T-helper 17 cell (primary cell): ENCODE data around the gene LCNL1. TPM values are rescaled to one million over a fixed set of nuclear protein-coding genes. Genes with fewer than 3 reads are reported as not detected.

Source experiments
- ATAC-seq: fragments of 150-1000 bp; cut with Tn5 transposase; 2 replicates; pipeline ENCODE4 v1.10.0; 2021; ENCODE audit warnings: mild to moderate bottlenecking, moderate library complexity
- DNase-seq, 3 donors: peaks; one replicate each; pipeline versions ENCODE4 v3.0.0 to v3.0.0-alpha.2; 2020 to 2021
- H3K9me3 ChIP-seq: one replicate; pipeline ENCODE4 v1.7.0; 2013; ENCODE audit warnings: low read length, mild to moderate bottlenecking; ENCODE audit not compliant: control insufficient read depth, poor library complexity, severe bottlenecking
- H3K27ac Mint-ChIP-seq: one replicate; pipeline ENCODE4 v1.8.0; 2022; ENCODE audit warnings: mild to moderate bottlenecking, moderate library complexity, mixed read lengths
- H3K27me3 Mint-ChIP-seq: one replicate; pipeline ENCODE4 v1.8.0; 2022; ENCODE audit warnings: mixed read lengths
- H3K36me3 Mint-ChIP-seq: one replicate; pipeline ENCODE4 v1.8.0; 2022; ENCODE audit warnings: low read depth, mixed read lengths
- H3K4me1 Mint-ChIP-seq: one replicate; pipeline ENCODE4 v1.8.0; 2022; ENCODE audit warnings: mild to moderate bottlenecking, mixed read lengths
- H3K4me3 Mint-ChIP-seq: one replicate; pipeline ENCODE4 v1.8.0; 2022; ENCODE audit warnings: mild to moderate bottlenecking, moderate library complexity, mixed read lengths
- total RNA-seq, 4 donors: library from RNA in 2 of 4; stranded (reverse) in 2 of 4; gene quantifications; one replicate each; pipeline ENCODE4 v1.2.3 and lab custom pipeline; 2022 to 2026

The LCNL1 gene
- total RNA-seq, 2 donors from 2014 or later = 0.96 to 2.9 TPM

- H3K9me3 ChIP-seq = no peaks in the 10 kb centered on the region
- peaks cover 24% of the 10 kb centered on the region for H3K4me1 Mint-ChIP-seq
- peak; percentile 74 for ATAC-seq
- no peak overlapping the region for H3K27ac Mint-ChIP-seq
- peak; percentile 66 to 82 (median 76) for DNase-seq
- no peaks in the 10 kb centered on the region for H3K27me3 Mint-ChIP-seq
- H3K4me3 Mint-ChIP-seq = peak overlapping the region; percentile 86
- H3K36me3 Mint-ChIP-seq = no peaks in the 10 kb centered on the region
Measured at GRCh38 chr9:136978073-136978864, 4.5 kb upstream of the LCNL1 start.

- H3K27me3 Mint-ChIP-seq = peaks cover 7% of the 10 kb centered on the region
- H3K9me3 ChIP-seq = no peaks in the 10 kb centered on the region
- peaks cover 27% of the 10 kb centered on the region for H3K4me1 Mint-ChIP-seq
- H3K4me3 Mint-ChIP-seq = no peak overlapping the region
- DNase-seq = no peak
- H3K36me3 Mint-ChIP-seq = peaks cover 3% of the 10 kb centered on the region
- ATAC-seq = no peak
- H3K27ac Mint-ChIP-seq = no peak overlapping the region
Measured at GRCh38 chr9:136978865-136979544, 3.8 kb upstream of the LCNL1 start.

- H3K27me3 Mint-ChIP-seq = peaks cover 10% of the 10 kb centered on the region
- peaks cover 21% of the 10 kb centered on the region for H3K4me1 Mint-ChIP-seq
- H3K27ac Mint-ChIP-seq = no peak overlapping the region
- no peaks in the 10 kb centered on the region for H3K9me3 ChIP-seq
- H3K36me3 Mint-ChIP-seq = peaks cover 5% of the 10 kb centered on the region
- ATAC-seq (no peak), DNase-seq (no peak)
- H3K4me3 Mint-ChIP-seq = no peak overlapping the region
Measured at GRCh38 chr9:136979769-136980587, 2.8 kb upstream of the LCNL1 start.

GRCh38 chr9:136980669-136981478 lies 1.9 kb upstream of the LCNL1 start:
- no peak overlapping the region for H3K27ac Mint-ChIP-seq
- peaks cover 16% of the 10 kb centered on the region for H3K4me1 Mint-ChIP-seq
- ATAC-seq = no peak
- H3K4me3 Mint-ChIP-seq = no peak overlapping the region
- peaks cover 10% of the 10 kb centered on the region for H3K27me3 Mint-ChIP-seq
- H3K9me3 ChIP-seq = no peaks in the 10 kb centered on the region
- H3K36me3 Mint-ChIP-seq = peaks cover 5% of the 10 kb centered on the region
- DNase-seq = no peak

- Mint-ChIP-seq H3K36me3 (peaks cover 5% of the 10 kb centered on the region), H3K27ac (no peak overlapping the region), H3K4me3 (no peak overlapping the region), H3K4me1 (peaks cover 10% of the 10 kb centered on the region), H3K27me3 (peaks cover 10% of the 10 kb centered on the region)
- no peak for DNase-seq
- ATAC-seq = no peak
- no peaks in the 10 kb centered on the region for H3K9me3 ChIP-seq
Measured at GRCh38 chr9:136981588-136982231, 1.1 kb upstream of the LCNL1 start.

DNA sequence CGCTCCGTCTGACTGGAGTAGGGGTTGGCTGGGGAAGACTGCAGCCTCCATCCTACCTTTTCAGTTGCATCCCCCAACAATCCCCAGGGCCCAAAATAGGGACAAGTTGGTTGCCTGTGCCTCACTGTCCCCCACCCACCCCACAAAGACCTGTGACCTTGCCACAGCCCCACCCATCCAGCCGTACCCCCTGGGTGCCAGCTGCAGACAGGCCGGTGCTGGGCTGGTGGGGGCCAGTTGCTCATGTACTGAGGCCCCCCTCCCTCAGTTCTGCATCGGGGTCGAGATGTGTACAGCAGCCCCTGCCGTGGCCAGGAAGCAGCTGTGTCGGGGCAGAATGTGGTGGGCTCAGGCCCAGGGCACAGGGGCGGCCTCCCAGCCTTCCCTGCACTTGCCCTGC lies 374 bp downstream of the LCNL1 start:
- H3K4me1 Mint-ChIP-seq = peaks cover 10% of the 10 kb centered on the region
- H3K27ac Mint-ChIP-seq = no peak overlapping the region
- DNase-seq (no peak), ATAC-seq (no peak)
- H3K36me3 Mint-ChIP-seq = peaks cover 6% of the 10 kb centered on the region
- no peaks in the 10 kb centered on the region for H3K9me3 ChIP-seq
- H3K27me3 Mint-ChIP-seq = peaks cover 10% of the 10 kb centered on the region
- peak overlapping the region; percentile 53 for H3K4me3 Mint-ChIP-seq

- Mint-ChIP-seq H3K36me3 (peaks cover 6% of the 10 kb centered on the region), H3K4me3 (peak overlapping the region; percentile 4), H3K4me1 (peaks cover 10% of the 10 kb centered on the region), H3K27ac (no peak overlapping the region), H3K27me3 (peaks cover 10% of the 10 kb centered on the region)
- H3K9me3 ChIP-seq = no peaks in the 10 kb centered on the region
- ATAC-seq (no peak), DNase-seq (no peak)
Measured at GRCh38 chr9:136983656-136984314, 992 bp downstream of the LCNL1 start.

GRCh38 chr9:136984464-136985026 lies 1.8 kb downstream of the LCNL1 start:
- Mint-ChIP-seq H3K27me3 (peaks cover 10% of the 10 kb centered on the region), H3K36me3 (peaks cover 6% of the 10 kb centered on the region), H3K4me3 (peak overlapping the region; percentile 25), H3K4me1 (peaks cover 10% of the 10 kb centered on the region), H3K27ac (no peak overlapping the region)
- peak; percentile 7 for ATAC-seq
- no peak for DNase-seq
- H3K9me3 ChIP-seq = no peaks in the 10 kb centered on the region

- no peak for DNase-seq
- Mint-ChIP-seq H3K36me3 (peaks cover 6% of the 10 kb centered on the region), H3K27ac (no peak overlapping the region), H3K4me1 (peaks cover 13% of the 10 kb centered on the region), H3K27me3 (peaks cover 10% of the 10 kb centered on the region), H3K4me3 (peak overlapping the region; percentile 25)
- no peaks in the 10 kb centered on the region for H3K9me3 ChIP-seq
- ATAC-seq = peak; percentile 49
Measured at GRCh38 chr9:136985027-136985602, 2.3 kb downstream of the LCNL1 start.

DNA sequence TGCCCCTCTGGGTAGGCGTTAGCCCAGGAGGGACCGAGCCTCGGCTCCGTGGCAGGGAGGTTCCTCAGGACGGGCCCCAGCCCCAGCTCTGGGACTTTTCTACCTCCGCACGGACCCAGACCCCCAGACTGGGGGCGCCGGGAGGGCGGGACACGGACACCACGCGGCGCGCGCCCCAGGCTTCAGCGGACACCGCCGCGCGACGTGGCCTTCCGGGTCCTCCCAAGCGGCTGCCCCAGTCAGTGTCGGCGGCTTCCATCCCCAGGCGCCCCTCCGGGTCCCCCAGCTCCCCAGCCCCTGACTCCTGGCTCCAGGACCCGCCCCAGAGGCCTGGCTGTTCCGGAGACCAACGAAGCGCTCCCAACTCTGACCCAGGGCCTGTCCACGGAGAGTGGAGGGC lies 3.1 kb downstream of the LCNL1 start:
- H3K9me3 ChIP-seq = no peaks in the 10 kb centered on the region
- H3K27ac Mint-ChIP-seq = no peak overlapping the region
- H3K36me3 Mint-ChIP-seq = peaks cover 6% of the 10 kb centered on the region
- no peak overlapping the region for H3K4me3 Mint-ChIP-seq
- no peak for ATAC-seq
- DNase-seq = no peak
- peaks cover 11% of the 10 kb centered on the region for H3K4me1 Mint-ChIP-seq
- H3K27me3 Mint-ChIP-seq = peaks cover 10% of the 10 kb centered on the region

GRCh38 chr9:136988872-136989271 lies 6.1 kb downstream of the LCNL1 start:
- ATAC-seq (no peak), DNase-seq (no peak)
- peak overlapping the region; percentile 41 for H3K4me3 Mint-ChIP-seq
- peaks cover 16% of the 10 kb centered on the region for H3K4me1 Mint-ChIP-seq
- H3K27ac Mint-ChIP-seq = no peak overlapping the region
- H3K36me3 Mint-ChIP-seq = peaks cover 4% of the 10 kb centered on the region
- H3K9me3 ChIP-seq = no peaks in the 10 kb centered on the region
- peaks cover 5% of the 10 kb centered on the region for H3K27me3 Mint-ChIP-seq
